K562 (cell line): ENCODE measurements around the gene ESR2. TPM values are rescaled to one million over a fixed set of nuclear protein-coding genes. Genes with fewer than 3 reads are reported as not detected.

ENCODE experiments used
- ATF7 ChIP-seq: fragments of 450-650 bp; IDR thresholded peaks from 2 replicates; pipeline ENCODE4 v1.7.1; 2014; ENCODE audit warnings: mild to moderate bottlenecking, moderate library complexity
- FIP1L1 ChIP-seq: fragments of 200-400 bp; formaldehyde crosslinking; IDR thresholded peaks from 2 replicates; pipeline ENCODE4 v1.6.1; 2018; ENCODE audit warnings: mild to moderate bottlenecking, low read depth, low read length; ENCODE audit not compliant: poor library complexity, severe bottlenecking
- FOXM1 ChIP-seq, 2 experiments: fragments of 450-650 bp in 1 of 2; sonication (generic) in 1 of 2; formaldehyde crosslinking in 1 of 2; IDR thresholded peaks; 2 replicates each; pipeline versions ENCODE4 v1.6.1 to v1.9.0; 2017 to 2022; ENCODE audit warnings: low read depth in 2 of 2, mild to moderate bottlenecking in 2 of 2, missing genetic modification reagents in 1 of 2, moderate library complexity in 1 of 2
- MAFG ChIP-seq: fragments of 450-650 bp; conservative IDR thresholded peaks from 2 replicates; pipeline ENCODE4 v1.6.1; 2016; ENCODE audit warnings: missing genetic modification characterization, missing compliant biosample characterization
- MED1 ChIP-seq: sonication (generic); formaldehyde crosslinking; IDR thresholded peaks from 2 replicates; pipeline ENCODE4 v1.8.1; 2023; ENCODE audit warnings: missing genetic modification reagents, borderline replicate concordance
- PATZ1 ChIP-seq: fragments of 250-450 bp; sonication (Bioruptor Pico); IDR thresholded peaks from 2 replicates; pipeline ENCODE4 v1.5.0; 2020; ENCODE audit warnings: mild to moderate bottlenecking, borderline replicate concordance
- POLR2B ChIP-seq: fragments of 450-650 bp; IDR thresholded peaks from 2 replicates; pipeline ENCODE4 v1.6.1; 2018; ENCODE audit warnings: low read depth; ENCODE audit not compliant: partially characterized antibody
- POLR2H ChIP-seq: IDR thresholded peaks from 2 replicates; pipeline ENCODE4 v1.6.1; 2016; ENCODE audit warnings: missing genetic modification characterization, low read depth, mild to moderate bottlenecking, control low read depth, missing compliant biosample characterization, moderate library complexity
- SNAPC5 ChIP-seq: fragments of 250-450 bp; sonication (Bioruptor Pico); IDR thresholded peaks from 2 replicates; pipeline ENCODE4 v1.8.0; 2021; ENCODE audit warnings: moderate library complexity, mild to moderate bottlenecking, inconsistent platforms
- STAT6 ChIP-seq: sonication (generic); formaldehyde crosslinking; IDR thresholded peaks from 2 replicates; pipeline ENCODE4 v1.8.1; 2023; ENCODE audit warnings: mild to moderate bottlenecking, missing genetic modification reagents
- TEAD1 ChIP-seq, 2 experiments: fragments of 450-650 bp in 1 of 2; sonication (generic) in 1 of 2; formaldehyde crosslinking; IDR thresholded peaks; 2 replicates each; pipeline versions ENCODE4 v1.4.0 to v1.8.0; 2020 to 2022; ENCODE audit warnings: mild to moderate bottlenecking in 2 of 2, missing genetic modification reagents in 1 of 2
- TSHZ1 ChIP-seq: fragments of 250-450 bp; sonication (Bioruptor Pico); IDR thresholded peaks from 2 replicates; pipeline ENCODE4 v1.4.0; 2020; ENCODE audit warnings: mild to moderate bottlenecking, moderate library complexity
- ZBTB34 ChIP-seq: fragments of 250-450 bp; sonication (Bioruptor Pico); IDR thresholded peaks from 2 replicates; pipeline ENCODE4 v1.8.0; 2021; ENCODE audit warnings: mild to moderate bottlenecking, moderate library complexity
- ZBTB9 ChIP-seq: fragments of 450-650 bp; formaldehyde crosslinking; IDR thresholded peaks from 2 replicates; pipeline ENCODE4 v1.4.0; 2020; ENCODE audit warnings: mild to moderate bottlenecking, moderate library complexity
- ZNF175 ChIP-seq: fragments of 200-800 bp; sonication (Bioruptor generic); IDR thresholded peaks from 2 replicates; pipeline ENCODE4 v1.6.1; 2016; ENCODE audit warnings: low read depth, mild to moderate bottlenecking, missing genetic modification characterization, missing compliant biosample characterization
- ZNF586 ChIP-seq: fragments of 450-650 bp; formaldehyde crosslinking; conservative IDR thresholded peaks from 2 replicates; pipeline ENCODE4 v1.4.0; 2020; ENCODE audit warnings: mild to moderate bottlenecking, moderate library complexity
- polyA plus RNA-seq, 8 experiments: library from polyadenylated mRNA; depleted of rRNA in 4 of 8; stranded (reverse) in 5 of 8; unstranded in 3 of 8; fragments of >200 nt; fragmentation: Nextera tagmentation in 2 of 8; fragmentation: Illumina TruSeq in 1 of 8; extraction: Ambion mirVana in 2 of 8; extraction: Trizol in 1 of 8; gene quantifications; 2 replicates each; pipeline versions ENCODE4 v1.2.1 to v1.2.3, GENCODE V29; 2011 to 2014; ENCODE audit warnings: inconsistent platforms in 1 of 8, missing spikeins in 1 of 8
- total RNA-seq, 7 experiments: library from RNA; depleted of rRNA in 6 of 7; stranded (reverse); fragments of >200 nt in 6 of 7; fragmentation: Illumina TruSeq in 2 of 7; extraction: Trizol in 2 of 7; gene quantifications; 2 replicates each; pipeline versions ENCODE4 v1.2.1 to v1.2.3, GENCODE V29; 2011 to 2021; ENCODE audit warnings: low replicate concordance in 1 of 7

ESR2 gene
- total and polyA plus RNA-seq, 9 of the 15 experiments (the other 6 are each of a cell fraction or from before 2014, with no cell fraction given), result 0.07 to 3.8 (median 2.0) TPM

- TF ChIP-seq ZNF175 (CRISPR knock-in tag) (peak; percentile 62; the same call in 1 of the 2 replicates), PATZ1 (CRISPR knock-in tag) (no peak), ATF7 (no peak), STAT6 (CRISPR knock-in tag) (no peak), ZNF586 (no peak), SNAPC5 (CRISPR knock-in tag) (no peak), MAFG (peak; percentile 25; the same call in 1 of the 2 replicates), FOXM1 (IDR thresholded peaks at IDR 0.05; ENCODE audit: low read depth) (no peak), FOXM1 (CRISPR knock-in tag; IDR thresholded peaks at IDR 0.05; ENCODE audit: low read depth) (no peak), POLR2H (tag) (peak; percentile 60), ZBTB9 (no peak), ZBTB34 (CRISPR knock-in tag) (no peak), TSHZ1 (CRISPR knock-in tag) (no peak), TEAD1 (CRISPR knock-in tag; IDR thresholded peaks at IDR 0.05) (no peak), FIP1L1 (no peak), MED1 (no peak), POLR2B (no peak)
Measured at GRCh38 chr14:64266239-64266638, 27.9 kb downstream of the ESR2 start (continued).
